Mesothelial cell of epicardium (in vitro differentiated cells): ENCODE results near the gene C6orf132. TPM values are rescaled to one million over a fixed set of nuclear protein-coding genes. Genes with fewer than 3 reads are reported as not detected.

Experiments
- DNase-seq, 2 experiments: peaks; one replicate each; pipeline ENCODE4 v3.0.0; 2021; ENCODE audit warnings: low spot score in 2 of 2; ENCODE audit not compliant: unreplicated experiment in 2 of 2
- H3K27ac Mint-ChIP-seq: 2 replicates; pipeline ENCODE4 v1.8.0; 2021; ENCODE audit warnings: mixed read lengths
- H3K27me3 Mint-ChIP-seq: 2 replicates; pipeline ENCODE4 v1.8.0; 2021; ENCODE audit warnings: low read depth, mixed read lengths
- H3K36me3 Mint-ChIP-seq: 2 replicates; pipeline ENCODE4 v1.8.0; 2021; ENCODE audit warnings: mixed read lengths
- H3K4me1 Mint-ChIP-seq: 2 replicates; pipeline ENCODE4 v1.8.0; 2021; ENCODE audit warnings: mixed read lengths
- H3K4me3 Mint-ChIP-seq: 2 replicates; pipeline ENCODE4 v1.8.0; 2021; ENCODE audit warnings: mild to moderate bottlenecking, moderate library complexity, mixed read lengths
- H3K9me3 Mint-ChIP-seq: 2 replicates; pipeline ENCODE4 v1.8.0; 2021; ENCODE audit warnings: mixed read lengths
- total RNA-seq: library from RNA; stranded (reverse); gene quantifications from 3 replicates; pipeline ENCODE4 v1.2.1, GENCODE V29; 2021
- TF ChIP-seq, protein P1 (sequence below): fragments of 200-600 bp; sonication (generic); IDR thresholded peaks from one replicate; pipeline ENCODE4 v1.5.0; 2021; ENCODE audit warnings: antibody characterized with exemption; ENCODE audit not compliant: unreplicated experiment

C6orf132 gene
- total RNA-seq, 1 donor from 2014 or later, result 22.4 TPM

GRCh38 chr6:42165016-42165415 is 22.6 kb upstream of the C6orf132 start:
- TF ChIP-seq, protein P1, sequence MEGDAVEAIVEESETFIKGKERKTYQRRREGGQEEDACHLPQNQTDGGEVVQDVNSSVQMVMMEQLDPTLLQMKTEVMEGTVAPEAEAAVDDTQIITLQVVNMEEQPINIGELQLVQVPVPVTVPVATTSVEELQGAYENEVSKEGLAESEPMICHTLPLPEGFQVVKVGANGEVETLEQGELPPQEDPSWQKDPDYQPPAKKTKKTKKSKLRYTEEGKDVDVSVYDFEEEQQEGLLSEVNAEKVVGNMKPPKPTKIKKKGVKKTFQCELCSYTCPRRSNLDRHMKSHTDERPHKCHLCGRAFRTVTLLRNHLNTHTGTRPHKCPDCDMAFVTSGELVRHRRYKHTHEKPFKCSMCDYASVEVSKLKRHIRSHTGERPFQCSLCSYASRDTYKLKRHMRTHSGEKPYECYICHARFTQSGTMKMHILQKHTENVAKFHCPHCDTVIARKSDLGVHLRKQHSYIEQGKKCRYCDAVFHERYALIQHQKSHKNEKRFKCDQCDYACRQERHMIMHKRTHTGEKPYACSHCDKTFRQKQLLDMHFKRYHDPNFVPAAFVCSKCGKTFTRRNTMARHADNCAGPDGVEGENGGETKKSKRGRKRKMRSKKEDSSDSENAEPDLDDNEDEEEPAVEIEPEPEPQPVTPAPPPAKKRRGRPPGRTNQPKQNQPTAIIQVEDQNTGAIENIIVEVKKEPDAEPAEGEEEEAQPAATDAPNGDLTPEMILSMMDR, result no peak
- Mint-ChIP-seq H3K4me1 (peaks cover 8% of the 10 kb centered on the region), H3K27me3 (peaks cover 3% of the 10 kb centered on the region), H3K27ac (no peak overlapping the region), H3K36me3 (no peaks in the 10 kb centered on the region), H3K9me3 (no peaks in the 10 kb centered on the region), H3K4me3 (no peak overlapping the region)
- no peak for DNase-seq

GRCh38 chr6:42163981-42164380 is 21.6 kb upstream of the C6orf132 start:
- peaks cover 3% of the 10 kb centered on the region for H3K27me3 Mint-ChIP-seq
- no peaks in the 10 kb centered on the region for H3K9me3 Mint-ChIP-seq
- peaks cover 8% of the 10 kb centered on the region for H3K4me1 Mint-ChIP-seq
- no peak overlapping the region for H3K27ac Mint-ChIP-seq
- no peaks in the 10 kb centered on the region for H3K36me3 Mint-ChIP-seq
- TF ChIP-seq, protein P1, result no peak
- no peak overlapping the region for H3K4me3 Mint-ChIP-seq
- DNase-seq, result no peak

- DNase-seq, result no peak
- Mint-ChIP-seq H3K4me1 (peaks cover 10% of the 10 kb centered on the region), H3K27ac (no peak overlapping the region), H3K36me3 (no peaks in the 10 kb centered on the region), H3K9me3 (no peaks in the 10 kb centered on the region), H3K4me3 (no peak overlapping the region), H3K27me3 (peaks cover 3% of the 10 kb centered on the region)
- TF ChIP-seq, protein P1, result no peak
Measured at GRCh38 chr6:42162812-42163211, 20.4 kb upstream of the C6orf132 start.

- Mint-ChIP-seq H3K36me3 (no peaks in the 10 kb centered on the region), H3K27ac (no peak overlapping the region), H3K27me3 (peaks cover 3% of the 10 kb centered on the region), H3K4me1 (peaks cover 12% of the 10 kb centered on the region), H3K9me3 (no peaks in the 10 kb centered on the region), H3K4me3 (no peak overlapping the region)
- DNase-seq, result no peak
- TF ChIP-seq, protein P1, result no peak
Measured at GRCh38 chr6:42162384-42162783, 20.0 kb upstream of the C6orf132 start.

DNA sequence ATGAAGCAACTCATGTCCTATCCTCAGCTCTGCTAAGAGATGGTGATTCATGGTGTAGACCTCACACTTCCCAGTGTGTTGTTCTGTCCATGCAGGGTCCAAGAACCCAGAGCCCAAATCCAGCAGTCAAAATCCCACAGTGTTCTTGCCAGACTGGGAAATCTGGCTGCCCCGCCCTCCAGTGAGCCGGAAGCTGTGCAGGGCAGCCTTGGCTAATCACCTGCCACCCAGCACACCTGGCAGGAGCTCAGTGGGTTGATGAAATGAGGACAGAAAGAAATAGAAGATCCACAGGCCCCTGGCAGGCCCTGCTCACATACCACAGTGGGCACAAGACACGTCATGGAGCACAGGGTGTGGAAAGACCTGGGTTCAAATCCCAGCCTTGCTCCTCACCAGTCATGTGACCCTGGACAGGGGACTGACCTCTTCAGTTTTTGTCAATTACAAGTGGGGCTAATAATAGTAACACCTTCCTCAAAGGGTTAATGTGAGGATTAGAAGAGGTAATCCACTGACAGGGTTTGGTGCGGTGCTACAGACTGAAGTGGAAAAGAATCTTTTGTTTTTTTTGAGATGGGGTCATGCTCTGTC is 17.1 kb upstream of the C6orf132 start:
- H3K9me3 Mint-ChIP-seq, result no peaks in the 10 kb centered on the region
- no peak for DNase-seq
- peaks cover 3% of the 10 kb centered on the region for H3K27me3 Mint-ChIP-seq
- TF ChIP-seq, protein P1, result no peak
- H3K4me1 Mint-ChIP-seq, result peaks cover 6% of the 10 kb centered on the region
- no peak overlapping the region for H3K4me3 Mint-ChIP-seq
- no peak overlapping the region for H3K27ac Mint-ChIP-seq
- no peaks in the 10 kb centered on the region for H3K36me3 Mint-ChIP-seq

DNA sequence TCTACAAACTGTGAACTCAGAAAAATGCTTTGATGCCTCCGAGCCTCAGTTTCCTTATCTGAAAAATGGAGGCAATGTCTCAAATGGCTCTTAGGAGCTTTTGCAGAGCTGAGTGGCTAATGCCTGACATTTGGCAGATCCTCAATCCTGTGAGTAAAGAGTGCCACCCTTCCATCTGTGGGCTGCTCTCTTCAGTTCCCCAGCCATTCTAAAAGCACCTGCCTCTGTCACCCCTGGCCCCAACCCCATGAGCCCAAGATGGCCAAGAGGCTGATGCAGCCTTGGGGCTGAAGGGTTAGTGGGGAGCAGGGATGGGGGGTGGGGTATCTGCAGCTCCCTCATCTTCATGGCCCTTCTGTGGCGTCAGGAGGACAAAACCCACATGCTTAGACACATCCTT is 16.2 kb upstream of the C6orf132 start:
- no peak for DNase-seq
- TF ChIP-seq, protein P1, result no peak
- Mint-ChIP-seq H3K4me3 (no peak overlapping the region), H3K9me3 (no peaks in the 10 kb centered on the region), H3K27me3 (peaks cover 3% of the 10 kb centered on the region), H3K4me1 (peaks cover 4% of the 10 kb centered on the region), H3K27ac (no peak overlapping the region), H3K36me3 (no peaks in the 10 kb centered on the region)
